ENCODE results near the gene LIN9. TPM values are rescaled to one million over a fixed set of nuclear protein-coding genes. Genes with fewer than 3 reads are reported as not detected.
A peak's percentile ranks its signal among the peaks of the same experiment; 100 is the strongest.

Gene LIN9
- total and polyA plus RNA-seq, 2 of the 13 experiments (the other 11 are each of a cell fraction or from before 2014, with no cell fraction given): 3.0 to 10.0 TPM

- TF ChIP-seq AHDC1 (CRISPR knock-in tag; IDR thresholded peaks at IDR 0.05; ENCODE audit: borderline replicate concordance): 0 out of 2 replicates have a peak, but pooled peaks have one; percentile 47
- TF ChIP-seq MAX (IDR thresholded peaks at IDR 0.05): peak; percentile 73
- TF ChIP-seq PATZ1 (CRISPR knock-in tag; IDR thresholded peaks at IDR 0.05): peak; percentile 90
- no peak for TF ChIP-seq DBP (CRISPR knock-in tag; IDR thresholded peaks at IDR 0.05; ENCODE audit: not compliant biosample characterization)
- TF ChIP-seq HIVEP1 (CRISPR knock-in tag; IDR thresholded peaks at IDR 0.05): peak; percentile 81
- peak; percentile 47; the same call in 1 of the 2 replicates for TF ChIP-seq NR2C2 (CRISPR knock-in tag; IDR thresholded peaks at IDR 0.05; ENCODE audit: borderline replicate concordance)
- TF ChIP-seq NFYB (CRISPR knock-in tag; IDR thresholded peaks at IDR 0.05): peak; percentile 28; the same call in 1 of the 2 replicates
- peak; percentile 34; the same call in 1 of the 2 replicates for TF ChIP-seq MXD3 (CRISPR knock-in tag; IDR thresholded peaks at IDR 0.05)
- TF ChIP-seq ZBTB2 (CRISPR knock-in tag; IDR thresholded peaks at IDR 0.05; ENCODE audit: low read depth): peak; percentile 90; the same call in 1 of the 2 replicates
- peak; percentile 33; the same call in 1 of the 2 replicates for TF ChIP-seq HOXA3 (CRISPR knock-in tag; IDR thresholded peaks at IDR 0.05)
- peak in 1 of 2 experiments; percentile 17; a peak in 1 of 4 replicates for TF ChIP-seq KLF16 (CRISPR knock-in tag; IDR thresholded peaks at IDR 0.05)
- TF ChIP-seq THRA (CRISPR knock-in tag; IDR thresholded peaks at IDR 0.05; ENCODE audit: borderline replicate concordance): peak; percentile 68; the same call in 1 of the 2 replicates
- peak; percentile 58 for TF ChIP-seq HNF4G (IDR thresholded peaks at IDR 0.05; ENCODE audit: borderline replicate concordance, low read depth, low read length)
- peak; percentile 84; the same call in 1 of the 2 replicates for TF ChIP-seq HNF4G (CRISPR knock-in tag; IDR thresholded peaks at IDR 0.05; ENCODE audit: borderline replicate concordance, low read depth)
- TF ChIP-seq SP4 (CRISPR knock-in tag; IDR thresholded peaks at IDR 0.05): peak; percentile 47; the same call in 1 of the 2 replicates
Measured at GRCh38 chr1:226223157-226223785, 85.7 kb downstream of the LIN9 start, which contains the start of gene MIXL1 (continued).
